ENCODE data around the gene POLR1D. TPM values are rescaled to one million over a fixed set of nuclear protein-coding genes. Genes with fewer than 3 reads are reported as not detected.

Gene POLR1D
- total RNA-seq, 2 donors from 2014 or later = 123 to 124 TPM

GRCh38 chr13:27601208-27601607 lies 20.5 kb upstream of the POLR1D start:
- Histone ChIP-seq H3K9ac (ENCODE audit: low read depth in 2 of 2, low read length in 2 of 2) (no peak overlapping the region), H3K36me3 (no peaks in the 10 kb centered on the region), H3K4me3 (no peak overlapping the region), H3K4me1 (no peaks in the 10 kb centered on the region), H3K27me3 (no peaks in the 10 kb centered on the region), H3K27ac (no peak overlapping the region), H3K9me3 (no peaks in the 10 kb centered on the region)
- TF ChIP-seq CTCF (IDR thresholded peaks at IDR 0.05) = no peak
- no peak for DNase-seq
- intact Hi-C loops (cut with DNase I) = no loop called here

GRCh38 chr13:27601803-27602202 lies 19.9 kb upstream of the POLR1D start:
- no peaks in the 10 kb centered on the region for H3K4me1 ChIP-seq
- no peak overlapping the region for H3K9ac ChIP-seq (ENCODE audit: low read depth in 2 of 2, low read length in 2 of 2)
- no peaks in the 10 kb centered on the region for H3K9me3 ChIP-seq
- no peak overlapping the region for H3K4me3 ChIP-seq
- no peak overlapping the region for H3K27ac ChIP-seq
- no peak for TF ChIP-seq CTCF (IDR thresholded peaks at IDR 0.05)
- no peaks in the 10 kb centered on the region for H3K36me3 ChIP-seq
- no peaks in the 10 kb centered on the region for H3K27me3 ChIP-seq
- no peak for DNase-seq
- intact Hi-C loops (cut with DNase I) = no loop called here

- no peak for TF ChIP-seq CTCF (IDR thresholded peaks at IDR 0.05)
- no peak overlapping the region for H3K27ac ChIP-seq
- H3K9ac ChIP-seq (ENCODE audit: low read depth in 2 of 2, low read length in 2 of 2) = no peak overlapping the region
- no peak for DNase-seq
- intact Hi-C loops (cut with DNase I) = no loop called here
- no peaks in the 10 kb centered on the region for H3K27me3 ChIP-seq
- no peaks in the 10 kb centered on the region for H3K36me3 ChIP-seq
- no peaks in the 10 kb centered on the region for H3K4me1 ChIP-seq
- no peak overlapping the region for H3K4me3 ChIP-seq
- H3K9me3 ChIP-seq = no peaks in the 10 kb centered on the region
Observed at GRCh38 chr13:27605099-27605498, 16.6 kb upstream of the POLR1D start.

- Histone ChIP-seq H3K27me3 (no peaks in the 10 kb centered on the region), H3K27ac (no peak overlapping the region), H3K36me3 (no peaks in the 10 kb centered on the region), H3K9me3 (no peaks in the 10 kb centered on the region), H3K4me3 (no peak overlapping the region), H3K4me1 (no peaks in the 10 kb centered on the region), H3K9ac (ENCODE audit: low read depth in 2 of 2, low read length in 2 of 2) (no peak overlapping the region)
- no peak for TF ChIP-seq CTCF (IDR thresholded peaks at IDR 0.05)
- no peak for DNase-seq
- intact Hi-C loops (cut with DNase I) = no loop called here
Observed at GRCh38 chr13:27605610-27606200, 16.0 kb upstream of the POLR1D start.

- intact Hi-C loops (cut with DNase I) = no loop called here
- peak; percentile 26 for DNase-seq
- TF ChIP-seq CTCF (IDR thresholded peaks at IDR 0.05) = no peak
- H3K9ac ChIP-seq (ENCODE audit: low read depth in 2 of 2, low read length in 2 of 2) = no peak overlapping the region
- H3K27me3 ChIP-seq = no peaks in the 10 kb centered on the region
- no peaks in the 10 kb centered on the region for H3K4me1 ChIP-seq
- no peaks in the 10 kb centered on the region for H3K9me3 ChIP-seq
- H3K27ac ChIP-seq = no peak overlapping the region
- no peaks in the 10 kb centered on the region for H3K36me3 ChIP-seq
- H3K4me3 ChIP-seq = no peak overlapping the region
Observed at GRCh38 chr13:27607125-27607524, 14.6 kb upstream of the POLR1D start.

Data from colonic mucosa (tissue), 4 donors.